IMR-90 (cell line): Measurements from ENCODE around the gene ANKRD44.

Experiments used
- BHLHE40 ChIP-seq: fragments of 150-350 bp; IDR thresholded peaks from 2 replicates; pipeline ENCODE4 v1.6.1; 2016; ENCODE audit warnings: mild to moderate bottlenecking, low read depth, low read length
- CEBPB ChIP-seq: IDR thresholded peaks from 2 replicates; pipeline ENCODE4 v1.6.1; 2012; ENCODE audit warnings: low read depth, low read length, improper control_type of control experiment
- CHD1 ChIP-seq: IDR thresholded peaks from 2 replicates; pipeline ENCODE4 v1.6.1; 2012; ENCODE audit warnings: low read depth, low read length, improper control_type of control experiment
- CTCF ChIP-seq: conservative IDR thresholded peaks from 2 replicates; pipeline ENCODE4 v1.5.1; 2012; ENCODE audit warnings: mild to moderate bottlenecking, low read depth, low read length, improper control_type of control experiment
- FOS ChIP-seq: fragments of 150-350 bp; IDR thresholded peaks from 2 replicates; pipeline ENCODE4 v1.6.1; 2016; ENCODE audit warnings: low read depth, low read length
- MXI1 ChIP-seq: IDR thresholded peaks from 2 replicates; pipeline ENCODE4 v1.6.1; 2012; ENCODE audit warnings: low read depth, mild to moderate bottlenecking, low read length, moderate library complexity, borderline replicate concordance
- POLR2A ChIP-seq: IDR thresholded peaks from 2 replicates; pipeline ENCODE4 v1.6.1; 2012; ENCODE audit warnings: mild to moderate bottlenecking, low read depth, low read length
- RAD21 ChIP-seq: IDR thresholded peaks from 2 replicates; pipeline ENCODE4 v1.6.1; 2012; ENCODE audit warnings: low read length, improper control_type of control experiment
- RCOR1 ChIP-seq: IDR thresholded peaks from 2 replicates; pipeline ENCODE4 v1.6.1; 2012; ENCODE audit warnings: mild to moderate bottlenecking, low read length, improper control_type of control experiment; ENCODE audit not compliant: insufficient replicate concordance
- SMC3 ChIP-seq: fragments of 150-350 bp; IDR thresholded peaks from 2 replicates; pipeline ENCODE4 v1.6.1; 2016; ENCODE audit warnings: low read depth, mild to moderate bottlenecking, antibody characterized with exemption, low read length, moderate library complexity
- TF ChIP-seq, protein P1 (sequence below): fragments of 150-350 bp; IDR thresholded peaks from 2 replicates; pipeline ENCODE4 v1.6.1; 2017; ENCODE audit warnings: mild to moderate bottlenecking, antibody characterized with exemption, low read length, low read depth

GRCh38 chr2:197268786-197269584 lies 41.6 kb downstream of the ANKRD44 start:
- TF ChIP-seq MXI1 = no peak
- no peak for TF ChIP-seq CTCF
- no peak for TF ChIP-seq POLR2A
- no peak for TF ChIP-seq RCOR1
- no peak for TF ChIP-seq RAD21
- TF ChIP-seq CEBPB = no peak
- TF ChIP-seq, protein P1, sequence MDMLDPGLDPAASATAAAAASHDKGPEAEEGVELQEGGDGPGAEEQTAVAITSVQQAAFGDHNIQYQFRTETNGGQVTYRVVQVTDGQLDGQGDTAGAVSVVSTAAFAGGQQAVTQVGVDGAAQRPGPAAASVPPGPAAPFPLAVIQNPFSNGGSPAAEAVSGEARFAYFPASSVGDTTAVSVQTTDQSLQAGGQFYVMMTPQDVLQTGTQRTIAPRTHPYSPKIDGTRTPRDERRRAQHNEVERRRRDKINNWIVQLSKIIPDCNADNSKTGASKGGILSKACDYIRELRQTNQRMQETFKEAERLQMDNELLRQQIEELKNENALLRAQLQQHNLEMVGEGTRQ = no peak
- no peak for TF ChIP-seq FOS
- no peak for TF ChIP-seq CHD1
- TF ChIP-seq SMC3 = no peak
- no peak for TF ChIP-seq BHLHE40
